HepG2 (cell line): ENCODE measurements around the gene PREX1. TPM values are rescaled to one million over a fixed set of nuclear protein-coding genes. Genes with fewer than 3 reads are reported as not detected.

Source experiments
- ATAC-seq: fragments of 200-7000 bp; cut with Tn5 transposase; 3 replicates; pipeline ENCODE4 v1.9.1; 2020; ENCODE audit warnings: mild to moderate bottlenecking, moderate library complexity
- BruUV-seq: library from RNA; stranded (reverse); fragments of 400-500 nt; replicated peaks from 2 replicates; lab custom pipeline; 2021; lab: Mats Ljungman, UMichigan
- CTCF ChIA-PET: fragments of 300-600 bp; formaldehyde crosslinking; extraction: SDS; loops from one replicate; lab custom pipeline; 2021; ENCODE audit warnings: low total read pairs, inconsistent platforms, low intra/inter-chr PET ratio; lab: Yijun Ruan, JAX
- POLR2A ChIA-PET: fragments of 350-600 bp; sonication (Branson Sonifier 250); formaldehyde crosslinking; loops from one replicate; lab custom pipeline; 2020; ENCODE audit warnings: antibody characterized with exemption, inconsistent platforms; lab: Yijun Ruan, JAX
- DNase-seq: peaks from one replicate; pipeline ENCODE4 v3.0.0-alpha.2; 2015; ENCODE audit warnings: low spot score
- FAIRE-seq: peaks from 3 replicates; lab custom pipeline; 2011; peaks lifted over from hg19 to GRCh38; lab: Jason Lieb, UNC
- H2AFZ ChIP-seq: one replicate; pipeline ENCODE4 v1.6.1; 2011; ENCODE audit warnings: low read length, inconsistent platforms
- H3K27ac ChIP-seq: fragments of 300-600 bp; 3 replicates; pipeline ENCODE4 v1.8.0; 2011; ENCODE audit warnings: mixed run types, mild to moderate bottlenecking, mixed read lengths, low read length, inconsistent platforms; ENCODE audit not compliant: insufficient read depth; ENCODE audit errors: extremely low read length
- H3K27me3 ChIP-seq, 2 experiments: fragments of 200-600 bp in 1 of 2; 2 replicates in 1 of 2; 3 replicates in 1 of 2; pipeline versions ENCODE4 v1.6.0 to v1.8.0; 2011; ENCODE audit warnings: low read length in 2 of 2, mild to moderate bottlenecking in 2 of 2, moderate library complexity in 2 of 2, inconsistent platforms in 1 of 2; ENCODE audit not compliant: insufficient read depth in 2 of 2, control insufficient read depth in 1 of 2
- H3K36me3 ChIP-seq, 2 experiments: fragments of 200-600 bp in 1 of 2; replicated peaks in 1 of 2; 2 replicates in 1 of 2; 3 replicates in 1 of 2; pipeline versions ENCODE4 v1.5.1 to v1.8.0; 2011; ENCODE audit warnings: low read length in 2 of 2, inconsistent platforms in 1 of 2; ENCODE audit not compliant: insufficient read depth in 2 of 2, control insufficient read depth in 1 of 2
- H3K4me1 ChIP-seq: 2 replicates; pipeline ENCODE4 v1.5.1; 2012; ENCODE audit warnings: low read length, inconsistent platforms; ENCODE audit not compliant: insufficient read depth
- H3K4me2 ChIP-seq: 2 replicates; pipeline ENCODE4 v1.6.0; 2011; ENCODE audit warnings: low read depth, low read length, inconsistent platforms
- H3K4me3 ChIP-seq, 3 experiments: fragments of 200-600 bp in 1 of 3; sonication (generic), shearing (Covaris generic) in 1 of 3; replicated peaks in 1 of 3; 2 replicates each; pipeline ENCODE4 v1.5.1; 2011 to 2016; ENCODE audit warnings: low read length in 3 of 3, inconsistent platforms in 2 of 3, low read depth in 2 of 3, mild to moderate bottlenecking in 2 of 3, control low read depth in 1 of 3, mixed read lengths in 1 of 3; ENCODE audit not compliant: insufficient read depth in 1 of 3
- H3K79me2 ChIP-seq: one replicate; pipeline ENCODE4 v1.6.1; 2011; ENCODE audit warnings: low read length, inconsistent platforms; ENCODE audit not compliant: insufficient read depth
- H3K9ac ChIP-seq: 2 replicates; pipeline ENCODE4 v1.6.0; 2011; ENCODE audit warnings: mild to moderate bottlenecking, low read depth, low read length, inconsistent platforms; ENCODE audit not compliant: insufficient read depth
- H3K9me3 ChIP-seq: 2 replicates; pipeline ENCODE4 v1.5.1; 2012; ENCODE audit warnings: mild to moderate bottlenecking, low read length
- H4K20me1 ChIP-seq: 2 replicates; pipeline ENCODE4 v1.6.0; 2011; ENCODE audit warnings: inconsistent platforms, mild to moderate bottlenecking, low read length, moderate library complexity; ENCODE audit not compliant: insufficient read depth
- DZIP1 ChIP-seq: sonication (generic); formaldehyde crosslinking; IDR thresholded peaks from 2 replicates; pipeline ENCODE4 v1.5.0; 2020; ENCODE audit warnings: mild to moderate bottlenecking, missing genetic modification reagents
- ESRRA ChIP-seq: sonication (generic); formaldehyde crosslinking; IDR thresholded peaks from 2 replicates; pipeline ENCODE4 v1.5.1; 2020; ENCODE audit warnings: mild to moderate bottlenecking, low read depth, missing genetic modification reagents
- ETV6 ChIP-seq: sonication (generic); formaldehyde crosslinking; conservative IDR thresholded peaks from 2 replicates; pipeline ENCODE4 v1.4.0; 2020; ENCODE audit warnings: missing genetic modification reagents
- FOXC1 ChIP-seq: sonication (generic); formaldehyde crosslinking; IDR thresholded peaks from 2 replicates; pipeline ENCODE4 v1.8.0; 2022; ENCODE audit warnings: mild to moderate bottlenecking, missing genetic modification reagents, borderline replicate concordance
- GZF1 ChIP-seq: sonication (generic); formaldehyde crosslinking; IDR thresholded peaks from 2 replicates; pipeline ENCODE4 v1.5.1; 2020; ENCODE audit warnings: mild to moderate bottlenecking, missing genetic modification reagents
- HOXA9 ChIP-seq: sonication (generic); formaldehyde crosslinking; IDR thresholded peaks from 2 replicates; pipeline ENCODE4 v1.8.1; 2022; ENCODE audit warnings: missing genetic modification reagents, mild to moderate bottlenecking, moderate library complexity, borderline replicate concordance
- LCORL ChIP-seq, 2 experiments: fragments of 450-650 bp in 1 of 2; sonication (generic) in 1 of 2; formaldehyde crosslinking in 1 of 2; IDR thresholded peaks; 2 replicates each; pipeline versions ENCODE4 v1.5.0 to v1.6.1; 2017 to 2020; ENCODE audit warnings: antibody characterized with exemption in 1 of 2, missing genetic modification reagents in 1 of 2
- MIXL1 ChIP-seq: IDR thresholded peaks from 2 replicates; pipeline ENCODE4 v1.6.1; 2016
- NFKBIZ ChIP-seq: IDR thresholded peaks from 2 replicates; pipeline ENCODE4 v1.6.1; 2018; ENCODE audit warnings: missing genetic modification reagents, missing compliant biosample characterization
- NRL ChIP-seq: sonication (generic); formaldehyde crosslinking; IDR thresholded peaks from 2 replicates; pipeline ENCODE4 v1.5.0; 2020; ENCODE audit warnings: missing genetic modification reagents, mild to moderate bottlenecking, moderate library complexity, borderline replicate concordance
- PBX2 ChIP-seq: IDR thresholded peaks from 2 replicates; pipeline ENCODE4 v1.6.1; 2016; ENCODE audit warnings: control low read depth
- RXRA ChIP-seq: sonication (generic); formaldehyde crosslinking; IDR thresholded peaks from 2 replicates; pipeline ENCODE4 v1.5.1; 2020; ENCODE audit warnings: missing genetic modification reagents
- ZNF503 ChIP-seq: sonication (generic); formaldehyde crosslinking; IDR thresholded peaks from 2 replicates; pipeline ENCODE4 v1.4.0; 2020; ENCODE audit warnings: missing genetic modification reagents
- ZNF788 ChIP-seq: sonication (generic); formaldehyde crosslinking; IDR thresholded peaks from 2 replicates; pipeline ENCODE4 v1.5.0; 2020; ENCODE audit warnings: mild to moderate bottlenecking, missing genetic modification reagents, borderline replicate concordance
- WGBS: methylation state at CpG from one replicate; pipeline ENCODE4 v1.1.6; 2017; ENCODE audit warnings: low lambda C conversion rate; 5-methylcytosine and 5-hydroxymethylcytosine counted together
- in situ Hi-C: cut with HindIII; loops from 2 replicates; pipeline ENCODE4 v1.10.0; 2017; ENCODE audit warnings: low pct_unique_long_range_greater_than_20kb; ENCODE audit not compliant: extremely low pct_ligation_motif_present
- intact Hi-C: fragments of 100-400 bp; cut with micrococcal nuclease; formaldehyde crosslinking; loops from one replicate; pipeline ENCODE4 v1.10.0; 2022; ENCODE audit not compliant: unreplicated experiment
- polyA plus RNA-seq, 8 experiments: library from polyadenylated mRNA; depleted of rRNA in 3 of 8; stranded (reverse) in 7 of 8; unstranded in 1 of 8; fragments of >200 nt; fragmentation: Illumina TruSeq in 4 of 8; extraction: Trizol in 4 of 8; gene quantifications; 2 replicates each; pipeline versions ENCODE4 v1.2.1 to v1.2.3, GENCODE V29; 2011 to 2016; ENCODE audit warnings: low read depth in 4 of 8, missing spikeins in 1 of 8, mixed read lengths in 1 of 8; ENCODE audit not compliant: insufficient read depth in 1 of 8
- total RNA-seq, 5 experiments: library from RNA; depleted of rRNA; stranded (reverse); fragments of >200 nt; fragmentation: Illumina TruSeq; extraction: Trizol; gene quantifications; 2 replicates each; pipeline ENCODE4 v1.2.3, GENCODE V29; 2016; ENCODE audit warnings: low read depth in 1 of 5

PREX1 gene
- total and polyA plus RNA-seq, 2 of the 13 experiments (the other 11 are each of a cell fraction or from before 2014, with no cell fraction given), result 0.02 to 0.04 TPM

GRCh38 chr20:48697845-48698491 lies 129.8 kb downstream of the PREX1 start (continued):
- peak; percentile 22; the same call in 1 of the 2 replicates for TF ChIP-seq ZNF788 (CRISPR knock-in tag)
- TF ChIP-seq ESRRA, result no peak
- TF ChIP-seq DZIP1 (CRISPR knock-in tag), result no peak
- peak; percentile 12; the same call in 1 of the 2 replicates for TF ChIP-seq RXRA (CRISPR knock-in tag)
- no peak; the same call in 1 of the 2 replicates for TF ChIP-seq LCORL (IDR thresholded peaks at IDR 0.05)
- peak; percentile 53; the same call in 1 of the 2 replicates for TF ChIP-seq LCORL (CRISPR knock-in tag; IDR thresholded peaks at IDR 0.05)
- TF ChIP-seq, all 625 proteins: peak for 61

GRCh38 chr20:48696671-48697070 lies 131.1 kb downstream of the PREX1 start:
- intact Hi-C loops, result no loop called here
- Histone ChIP-seq H4K20me1 (no peaks in the 10 kb centered on the region), H3K4me1 (peaks cover 23% of the 10 kb centered on the region), H3K4me2 (no peak overlapping the region), H3K36me3 (no peaks in the 10 kb centered on the region), H3K9me3 (no peaks in the 10 kb centered on the region), H3K27me3 (no peaks in the 10 kb centered on the region), H3K9ac (no peak overlapping the region), H3K79me2 (no peaks in the 10 kb centered on the region), H3K4me3 (no peak overlapping the region), H2AFZ (no peak overlapping the region), H3K27ac (no peak overlapping the region)
- no peak for DNase-seq
- in situ Hi-C loops, result no loop called here
- no peak for FAIRE-seq
- ChIA-PET CTCF (no interaction called here), POLR2A (no interaction called here)
- BruUV-seq, result no TSS peak
- 54% methylated on average over 4 of the region's 4 CpGs for WGBS
- ATAC-seq, result no peak
- TF ChIP-seq NRL, result no peak
- no peak for TF ChIP-seq ETV6 (CRISPR knock-in tag)
- no peak for TF ChIP-seq GZF1 (CRISPR knock-in tag)
- no peak for TF ChIP-seq NFKBIZ (CRISPR knock-in tag)
- no peak for TF ChIP-seq HOXA9
- TF ChIP-seq MIXL1 (CRISPR knock-in tag), result no peak
- no peak for TF ChIP-seq FOXC1 (CRISPR knock-in tag)
- no peak for TF ChIP-seq ZNF503 (CRISPR knock-in tag)
- TF ChIP-seq PBX2 (CRISPR knock-in tag), result no peak
